ENCODE results near the gene GH2.

DNA sequence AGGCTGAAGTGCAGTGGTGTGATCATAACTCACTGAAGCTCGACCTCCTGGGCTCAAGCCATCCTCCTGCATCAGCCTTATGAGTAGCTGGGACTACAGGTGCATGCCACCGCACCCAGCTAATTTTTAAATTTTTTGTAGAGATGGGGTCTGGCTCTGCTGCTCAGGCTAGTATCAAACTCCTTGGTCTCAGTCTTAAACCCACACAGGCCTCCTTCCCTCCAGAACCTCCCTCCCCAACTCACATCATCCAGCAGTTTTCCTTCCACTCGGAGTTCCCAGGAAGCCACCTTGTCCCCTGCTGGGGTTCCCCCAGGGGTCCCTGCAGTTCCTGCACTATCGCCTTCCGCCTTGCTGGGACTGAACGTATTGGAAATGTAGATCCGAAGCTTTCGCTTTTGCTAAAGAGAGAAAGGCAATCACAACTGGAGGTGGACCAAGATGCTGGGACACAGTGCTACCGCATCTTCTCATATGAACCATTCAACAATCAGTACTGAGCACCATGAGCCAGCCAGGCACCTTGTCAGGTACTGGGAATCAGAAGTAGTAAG lies 46.5 kb downstream of the GH2 start:
- TF ChIP-seq, protein P1, sequence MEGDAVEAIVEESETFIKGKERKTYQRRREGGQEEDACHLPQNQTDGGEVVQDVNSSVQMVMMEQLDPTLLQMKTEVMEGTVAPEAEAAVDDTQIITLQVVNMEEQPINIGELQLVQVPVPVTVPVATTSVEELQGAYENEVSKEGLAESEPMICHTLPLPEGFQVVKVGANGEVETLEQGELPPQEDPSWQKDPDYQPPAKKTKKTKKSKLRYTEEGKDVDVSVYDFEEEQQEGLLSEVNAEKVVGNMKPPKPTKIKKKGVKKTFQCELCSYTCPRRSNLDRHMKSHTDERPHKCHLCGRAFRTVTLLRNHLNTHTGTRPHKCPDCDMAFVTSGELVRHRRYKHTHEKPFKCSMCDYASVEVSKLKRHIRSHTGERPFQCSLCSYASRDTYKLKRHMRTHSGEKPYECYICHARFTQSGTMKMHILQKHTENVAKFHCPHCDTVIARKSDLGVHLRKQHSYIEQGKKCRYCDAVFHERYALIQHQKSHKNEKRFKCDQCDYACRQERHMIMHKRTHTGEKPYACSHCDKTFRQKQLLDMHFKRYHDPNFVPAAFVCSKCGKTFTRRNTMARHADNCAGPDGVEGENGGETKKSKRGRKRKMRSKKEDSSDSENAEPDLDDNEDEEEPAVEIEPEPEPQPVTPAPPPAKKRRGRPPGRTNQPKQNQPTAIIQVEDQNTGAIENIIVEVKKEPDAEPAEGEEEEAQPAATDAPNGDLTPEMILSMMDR (IDR thresholded peaks at IDR 0.05), result peak; percentile 65
- TF ChIP-seq ZFX (IDR thresholded peaks at IDR 0.05; ENCODE audit: borderline replicate concordance), result no peak
